Uterus (tissue), 4 donors: ENCODE measurements around the gene ADAMTS3. TPM values are rescaled to one million over a fixed set of nuclear protein-coding genes. Genes with fewer than 3 reads are reported as not detected.
A peak's percentile ranks its signal among the peaks of the same experiment; 100 is the strongest.
"Not testable (repeated sequence)": the region's sequence is repeated elsewhere in the genome, so short reads cannot be mapped to it uniquely, and the experiment has no call there.

Experiments used
- DNase-seq, 2 donors: peaks; one replicate each; pipeline ENCODE4 v3.0.0-alpha.2; 2019 to 2020
- H3K27ac ChIP-seq, 2 donors: fragments of 200-600 bp; sonication (generic); 1 replicate in 1 of 2; 2 replicates in 1 of 2; pipeline ENCODE4 v1.5.1; 2016 to 2018
- H3K27me3 ChIP-seq, 2 donors: fragments of 200-600 bp; sonication (generic); one replicate each; pipeline ENCODE4 v1.5.1; 2018 to 2019; ENCODE audit warnings: control low read depth in 1 of 2
- H3K36me3 ChIP-seq, 2 donors: fragments of 200-600 bp; sonication (generic); one replicate each; pipeline ENCODE4 v1.5.1; 2019; ENCODE audit warnings: control low read depth in 1 of 2
- H3K4me1 ChIP-seq, 2 donors: fragments of 200-600 bp; sonication (generic); one replicate each; pipeline ENCODE4 v1.5.1; 2018 to 2019; ENCODE audit warnings: control low read depth in 1 of 2
- H3K4me3 ChIP-seq, 2 donors: fragments of 200-600 bp; sonication (generic); 1 replicate in 1 of 2; 2 replicates in 1 of 2; pipeline ENCODE4 v1.5.1; 2018 to 2019; ENCODE audit warnings: mild to moderate bottlenecking in 1 of 2
- H3K9me3 ChIP-seq, 2 donors: fragments of 200-600 bp; sonication (generic); one replicate each; pipeline ENCODE4 v1.5.1; 2019; ENCODE audit warnings: control low read depth in 1 of 2
- POLR2A ChIP-seq, 2 donors: fragments of 450-650 bp; IDR thresholded peaks; one replicate each; pipeline ENCODE4 v1.6.1; 2016; ENCODE audit warnings: antibody characterized with exemption in 2 of 2, mild to moderate bottlenecking in 1 of 2, moderate library complexity in 1 of 2
- intact Hi-C: fragments of 100-400 bp; cut with DNase I; formaldehyde crosslinking; loops from one replicate; pipeline ENCODE4 v1.15.1; 2023; ENCODE audit warnings: low total_unique reads
- total RNA-seq, 4 donors: library from RNA; depleted of rRNA in 3 of 4; stranded (reverse); fragments of >200 nt in 3 of 4; gene quantifications; one replicate each; pipeline versions ENCODE4 v1.1.0 to v1.2.4, GENCODE V29; 2014 to 2023
- TF ChIP-seq, protein P1 (sequence below), 4 experiments: fragments of 200-600 bp in 2 of 4; fragments of 450-650 bp in 2 of 4; sonication (generic) in 2 of 4; IDR thresholded peaks; one replicate each; pipeline ENCODE4 v1.5.1; 2016 to 2019; ENCODE audit warnings: antibody characterized with exemption in 4 of 4, mild to moderate bottlenecking in 2 of 4, moderate library complexity in 1 of 4
- donor health status: DM: yes; HTN: yes; CAD: no.

ADAMTS3 gene
- total RNA-seq, 4 donors from 2014 or later = 4.2 to 25.7 (median 11.8) TPM

DNA sequence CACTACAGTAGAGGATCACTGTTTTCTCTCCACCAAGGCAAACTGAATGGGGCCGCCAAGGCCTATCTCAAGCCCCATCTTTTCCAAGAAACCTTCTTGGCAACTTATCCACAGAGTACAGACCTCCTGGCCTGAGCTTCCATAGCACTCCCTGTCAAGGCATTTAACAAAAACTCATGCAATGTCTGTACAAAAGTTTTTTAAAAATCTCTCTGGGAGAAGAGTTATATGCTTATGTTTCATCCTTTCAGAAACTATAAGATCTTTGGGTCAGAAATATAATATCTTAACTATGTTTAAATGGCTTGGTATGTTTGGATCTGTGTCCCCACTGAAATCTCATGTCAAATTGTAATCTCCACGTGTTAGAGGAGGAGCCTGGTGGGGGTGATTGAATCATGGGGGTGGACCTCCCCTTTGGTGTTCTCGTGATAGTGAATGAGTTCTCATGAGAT lies 13.6 kb downstream of the ADAMTS3 start:
- H3K4me3 ChIP-seq = no peak overlapping the region
- no peaks in the 10 kb centered on the region for H3K4me1 ChIP-seq
- H3K36me3 ChIP-seq = no peaks in the 10 kb centered on the region
- intact Hi-C loops = no loop called here
- H3K27me3 ChIP-seq = no peaks in the 10 kb centered on the region
- no peaks in the 10 kb centered on the region for H3K9me3 ChIP-seq
- DNase-seq = no peak
- no peak overlapping the region for H3K27ac ChIP-seq
- TF ChIP-seq, protein P1, sequence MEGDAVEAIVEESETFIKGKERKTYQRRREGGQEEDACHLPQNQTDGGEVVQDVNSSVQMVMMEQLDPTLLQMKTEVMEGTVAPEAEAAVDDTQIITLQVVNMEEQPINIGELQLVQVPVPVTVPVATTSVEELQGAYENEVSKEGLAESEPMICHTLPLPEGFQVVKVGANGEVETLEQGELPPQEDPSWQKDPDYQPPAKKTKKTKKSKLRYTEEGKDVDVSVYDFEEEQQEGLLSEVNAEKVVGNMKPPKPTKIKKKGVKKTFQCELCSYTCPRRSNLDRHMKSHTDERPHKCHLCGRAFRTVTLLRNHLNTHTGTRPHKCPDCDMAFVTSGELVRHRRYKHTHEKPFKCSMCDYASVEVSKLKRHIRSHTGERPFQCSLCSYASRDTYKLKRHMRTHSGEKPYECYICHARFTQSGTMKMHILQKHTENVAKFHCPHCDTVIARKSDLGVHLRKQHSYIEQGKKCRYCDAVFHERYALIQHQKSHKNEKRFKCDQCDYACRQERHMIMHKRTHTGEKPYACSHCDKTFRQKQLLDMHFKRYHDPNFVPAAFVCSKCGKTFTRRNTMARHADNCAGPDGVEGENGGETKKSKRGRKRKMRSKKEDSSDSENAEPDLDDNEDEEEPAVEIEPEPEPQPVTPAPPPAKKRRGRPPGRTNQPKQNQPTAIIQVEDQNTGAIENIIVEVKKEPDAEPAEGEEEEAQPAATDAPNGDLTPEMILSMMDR (IDR thresholded peaks at IDR 0.05) = no peak
- TF ChIP-seq POLR2A (IDR thresholded peaks at IDR 0.05) = no peak

DNA sequence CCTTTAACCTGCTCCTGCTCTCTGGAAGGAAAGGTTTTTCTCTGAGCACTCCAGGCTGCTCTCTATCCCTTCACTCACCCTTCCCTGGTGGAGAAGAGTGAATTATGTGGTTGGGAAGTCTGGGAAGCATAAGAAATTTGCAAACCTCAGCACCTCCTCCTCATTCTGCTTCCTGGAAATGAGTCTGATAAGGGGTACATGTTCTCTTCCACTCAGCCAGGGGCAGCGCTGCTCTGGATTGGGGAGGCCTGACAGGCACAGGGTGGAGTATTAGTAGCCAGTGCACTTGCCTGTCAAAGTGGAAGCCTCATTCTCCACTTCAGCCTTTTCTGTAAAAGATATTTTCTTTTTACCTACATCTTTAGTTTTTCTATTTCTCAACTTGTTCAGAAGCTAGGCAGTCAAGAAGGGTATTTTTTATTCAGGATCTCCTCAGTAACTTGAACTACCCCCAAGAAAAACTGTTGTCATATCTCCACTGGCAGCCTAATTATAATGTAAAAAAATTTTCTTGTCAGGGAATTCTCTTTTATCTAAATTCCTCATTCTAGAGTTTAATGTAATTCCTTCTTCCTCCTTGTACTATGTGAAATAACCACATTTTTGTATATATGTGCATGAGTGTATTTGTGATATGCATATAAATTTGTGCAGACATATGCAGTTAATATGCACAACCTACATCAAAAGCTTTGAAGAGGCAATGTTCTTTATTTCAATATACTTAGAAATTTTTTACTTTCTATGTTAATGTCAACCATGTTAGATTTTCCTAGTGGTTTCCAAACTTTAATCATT lies 15.3 kb downstream of the ADAMTS3 start:
- H3K4me1 ChIP-seq = no peaks in the 10 kb centered on the region
- H3K9me3 ChIP-seq = no peaks in the 10 kb centered on the region
- TF ChIP-seq, protein P1 (IDR thresholded peaks at IDR 0.05) = no peak
- no peak for TF ChIP-seq POLR2A (IDR thresholded peaks at IDR 0.05)
- H3K27ac ChIP-seq = no peak overlapping the region
- no peaks in the 10 kb centered on the region for H3K36me3 ChIP-seq
- H3K4me3 ChIP-seq = no peak overlapping the region
- intact Hi-C loops = no loop called here
- no peaks in the 10 kb centered on the region for H3K27me3 ChIP-seq
- no peak for DNase-seq

DNA sequence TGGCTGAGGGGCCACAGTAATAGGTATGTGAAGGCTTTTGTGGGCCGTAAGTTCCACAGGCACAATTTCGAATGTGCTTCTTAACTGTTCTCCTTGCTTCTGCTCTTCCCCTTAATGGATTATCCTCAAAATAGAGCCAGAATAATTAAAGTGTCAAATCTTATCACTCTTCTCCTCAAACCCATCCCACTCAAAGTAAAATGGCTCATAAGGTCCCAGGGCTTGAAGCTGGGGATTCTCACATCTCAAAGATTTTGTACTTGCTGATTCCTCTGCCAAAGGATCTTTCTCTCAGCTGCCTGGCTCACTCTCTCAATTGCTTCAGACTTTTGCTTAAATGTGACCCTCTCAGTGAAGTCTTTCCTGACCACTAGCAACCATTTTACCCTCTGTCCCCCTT lies 16.6 kb downstream of the ADAMTS3 start:
- intact Hi-C loops = no loop called here
- Histone ChIP-seq H3K27ac (peak overlapping the region in 1 of 2 donors; percentile 43), H3K27me3 (no peaks in the 10 kb centered on the region), H3K4me1 (no peaks in the 10 kb centered on the region), H3K36me3 (no peaks in the 10 kb centered on the region), H3K9me3 (no peaks in the 10 kb centered on the region), H3K4me3 (no peak overlapping the region)
- TF ChIP-seq POLR2A (IDR thresholded peaks at IDR 0.05) = no peak
- TF ChIP-seq, protein P1 (IDR thresholded peaks at IDR 0.05) = no peak
- DNase-seq = no peak

GRCh38 chr4:72546456-72546855 lies 22.6 kb downstream of the ADAMTS3 start:
- no peaks in the 10 kb centered on the region for H3K4me1 ChIP-seq
- no peaks in the 10 kb centered on the region for H3K36me3 ChIP-seq
- H3K4me3 ChIP-seq = no peak overlapping the region
- TF ChIP-seq POLR2A (IDR thresholded peaks at IDR 0.05) = no peak
- TF ChIP-seq, protein P1 (IDR thresholded peaks at IDR 0.05) = no peak
- no peak for DNase-seq
- no peaks in the 10 kb centered on the region for H3K9me3 ChIP-seq
- intact Hi-C loops = no loop called here
- peak overlapping the region; percentile 6 to 49 for H3K27ac ChIP-seq
- H3K27me3 ChIP-seq = no peaks in the 10 kb centered on the region

GRCh38 chr4:72540694-72541093 lies 28.3 kb downstream of the ADAMTS3 start:
- H3K27me3 ChIP-seq, H3K4me3 ChIP-seq, intact Hi-C loops, H3K9me3 ChIP-seq, H3K36me3 ChIP-seq, DNase-seq, H3K4me1 ChIP-seq, H3K27ac ChIP-seq: not testable (repeated sequence)
